Stimulated activated CD8-positive, alpha-beta memory T cell treated with anti-CD3 and anti-CD28 coated beads, Interleukin-2, amount 100 ng/mL, for 1 hour (primary cell): ENCODE data around the gene CDC25B.
"Not testable (repeated sequence)": the region's sequence is repeated elsewhere in the genome, so short reads cannot be mapped to it uniquely, and the experiment has no call there.

Source experiments
- DNase-seq, 2 donors: peaks; one replicate each; pipeline ENCODE4 v3.0.0-alpha.2; 2020; ENCODE audit warnings: low read depth in 2 of 2

The CDC25B gene

GRCh38 chr20:3828798-3829197, 32.7 kb downstream of the CDC25B start:
- DNase-seq: no peak

GRCh38 chr20:3829891-3830290, 33.8 kb downstream of the CDC25B start:
- DNase-seq: not testable (repeated sequence)

- no peak for DNase-seq
These were observed 40.0 kb downstream of the CDC25B start for GRCh38 chr20:3836132-3836531.

GRCh38 chr20:3839328-3839727, 43.2 kb downstream of the CDC25B start:
- DNase-seq: no peak

- not testable (repeated sequence) for DNase-seq
These were observed 44.1 kb downstream of the CDC25B start for GRCh38 chr20:3840201-3840600.

- no peak for DNase-seq
These were observed 46.3 kb downstream of the CDC25B start for GRCh38 chr20:3842348-3842930.

GRCh38 chr20:3843490-3843889, 47.4 kb downstream of the CDC25B start:
- DNase-seq: no peak

GRCh38 chr20:3843990-3844619, 48.0 kb downstream of the CDC25B start:
- DNase-seq: not testable (repeated sequence)

GRCh38 chr20:3846378-3846739, 50.2 kb downstream of the CDC25B start:
- no peak for DNase-seq

GRCh38 chr20:3846740-3847428, 50.8 kb downstream of the CDC25B start, which contains the start of gene MAVS:
Gene MAVS, plus strand, starts transcription at chr20:3846834. Its CDS starts 7,791 bp downstream, at chr20:3854625.
- DNase-seq: peak; percentile 70 to 71

GRCh38 chr20:3847429-3847940, 51.4 kb downstream of the CDC25B start:
- no peak for DNase-seq

- DNase-seq: no peak
These were observed 52.5 kb downstream of the CDC25B start for GRCh38 chr20:3848565-3848964.

- no peak for DNase-seq
These were observed 58.4 kb downstream of the CDC25B start for GRCh38 chr20:3854462-3854871.
